Stomach (tissue), 9 donors: ENCODE data around the gene NFIX. TPM values are rescaled to one million over a fixed set of nuclear protein-coding genes. Genes with fewer than 3 reads are reported as not detected.

Source experiments
- DNase-seq, 2 donors: peaks; one replicate each; pipeline versions ENCODE4 v3.0.0 to v3.0.0-alpha.2; 2013 to 2019
- H3K27ac ChIP-seq, 5 donors: fragments of 200-600 bp in 4 of 5; sonication (generic) in 4 of 5; one replicate each; pipeline ENCODE4 v1.5.1; 2013 to 2019; ENCODE audit warnings: mild to moderate bottlenecking in 1 of 5, moderate library complexity in 1 of 5
- H3K27me3 ChIP-seq, 3 donors: fragments of 200-600 bp; sonication (generic); one replicate each; pipeline ENCODE4 v1.5.1; 2017 to 2019; ENCODE audit warnings: mixed run types in 1 of 3
- H3K36me3 ChIP-seq, 4 donors: fragments of 200-600 bp; sonication (generic); 1 replicate in 3 of 4; 2 replicates in 1 of 4; pipeline ENCODE4 v1.5.1; 2016 to 2019
- H3K4me1 ChIP-seq, 4 donors: fragments of 200-600 bp; sonication (generic); one replicate each; pipeline ENCODE4 v1.5.1; 2016 to 2019
- H3K4me3 ChIP-seq, 4 donors: fragments of 200-600 bp; sonication (generic) in 3 of 4; one replicate each; pipeline ENCODE4 v1.5.1; 2016 to 2019; ENCODE audit warnings: mild to moderate bottlenecking in 1 of 4
- H3K9me3 ChIP-seq, 4 donors: fragments of 200-600 bp; sonication (generic); one replicate each; pipeline ENCODE4 v1.5.1; 2016 to 2019
- EP300 ChIP-seq: sonication (generic); formaldehyde crosslinking; IDR thresholded peaks from one replicate; pipeline ENCODE4 v1.6.1; 2017; ENCODE audit warnings: antibody characterized with exemption
- POLR2A ChIP-seq, 4 donors: fragments of 450-650 bp; IDR thresholded peaks; one replicate each; pipeline ENCODE4 v1.6.1; 2016; ENCODE audit warnings: antibody characterized with exemption in 4 of 4, control low read depth in 2 of 4, mild to moderate bottlenecking in 1 of 4, moderate library complexity in 1 of 4
- POLR2AphosphoS5 ChIP-seq, 3 donors: sonication (generic); formaldehyde crosslinking; IDR thresholded peaks; one replicate each; pipeline ENCODE4 v1.6.1; 2016; ENCODE audit warnings: antibody characterized with exemption in 3 of 3
- WGBS, 5 donors: extraction: QIAGEN DNeasy Blood & Tissue Kit in 3 of 5; methylation state at CpG; one replicate each; pipeline versions ENCODE4 v1.1.5 to v1.1.7; 2013 to 2018; 5-methylcytosine and 5-hydroxymethylcytosine counted together
- intact Hi-C: fragments of 100-400 bp; cut with DNase I; formaldehyde crosslinking; loops from one replicate; pipeline ENCODE4 v1.15.1; 2023; ENCODE audit warnings: low total_unique reads
- polyA plus RNA-seq, 3 donors: library from polyadenylated mRNA; stranded (reverse); fragments of 200-250 nt; gene quantifications; one replicate each; pipeline ENCODE4 v1.2.3, GENCODE V29; 2013
- total RNA-seq, 5 donors: library from RNA; depleted of rRNA; stranded (reverse); fragments of >200 nt; gene quantifications; one replicate each; pipeline versions ENCODE4 v1.1.0 to v1.2.3, GENCODE V29; 2014 to 2016
- TF ChIP-seq, protein P1 (sequence below), 7 experiments: fragments of 450-650 bp in 4 of 7; fragments of 200-600 bp in 3 of 7; sonication (generic) in 3 of 7; IDR thresholded peaks; one replicate each; pipeline ENCODE4 v1.5.1; 2016 to 2019; ENCODE audit warnings: antibody characterized with exemption in 7 of 7, control low read depth in 2 of 7, mild to moderate bottlenecking in 1 of 7
- donor health status: healthy with polysubstance abuse.
- donor health status: Bipolar disorder and iron deficiency.
- donor health status: healthy.

The NFIX gene
- total and polyA plus RNA-seq, 8 donors: 11.5 to 183 (median 37.6) TPM

- peak overlapping the region in 4 of 5 donors; percentile 51 to 90 (median 74) for H3K27ac ChIP-seq
- 19 to 48% (median 44%) methylated on average over 3 to 12 of the region's 12 CpGs for WGBS, 5 donors
- no peak overlapping the region for H3K4me3 ChIP-seq
- peaks cover 0 to 6% (median 0%) of the 10 kb centered on the region in 3 donors for H3K27me3 ChIP-seq
- DNase-seq: peak; percentile 83 to 94
- peaks cover 0 to 38% (median 33%) of the 10 kb centered on the region in 4 donors for H3K36me3 ChIP-seq
- intact Hi-C loops: no loop called here
- TF ChIP-seq EP300: no peak
- TF ChIP-seq, protein P1, sequence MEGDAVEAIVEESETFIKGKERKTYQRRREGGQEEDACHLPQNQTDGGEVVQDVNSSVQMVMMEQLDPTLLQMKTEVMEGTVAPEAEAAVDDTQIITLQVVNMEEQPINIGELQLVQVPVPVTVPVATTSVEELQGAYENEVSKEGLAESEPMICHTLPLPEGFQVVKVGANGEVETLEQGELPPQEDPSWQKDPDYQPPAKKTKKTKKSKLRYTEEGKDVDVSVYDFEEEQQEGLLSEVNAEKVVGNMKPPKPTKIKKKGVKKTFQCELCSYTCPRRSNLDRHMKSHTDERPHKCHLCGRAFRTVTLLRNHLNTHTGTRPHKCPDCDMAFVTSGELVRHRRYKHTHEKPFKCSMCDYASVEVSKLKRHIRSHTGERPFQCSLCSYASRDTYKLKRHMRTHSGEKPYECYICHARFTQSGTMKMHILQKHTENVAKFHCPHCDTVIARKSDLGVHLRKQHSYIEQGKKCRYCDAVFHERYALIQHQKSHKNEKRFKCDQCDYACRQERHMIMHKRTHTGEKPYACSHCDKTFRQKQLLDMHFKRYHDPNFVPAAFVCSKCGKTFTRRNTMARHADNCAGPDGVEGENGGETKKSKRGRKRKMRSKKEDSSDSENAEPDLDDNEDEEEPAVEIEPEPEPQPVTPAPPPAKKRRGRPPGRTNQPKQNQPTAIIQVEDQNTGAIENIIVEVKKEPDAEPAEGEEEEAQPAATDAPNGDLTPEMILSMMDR (IDR thresholded peaks at IDR 0.05): peak in 6 of 7 experiments; percentile 14 to 99 (median 95)
- peak in 1 of 3 donors; percentile 53 for TF ChIP-seq POLR2AphosphoS5 (IDR thresholded peaks at IDR 0.05)
- peaks cover 60 to 89% (median 76%) of the 10 kb centered on the region in 4 donors for H3K4me1 ChIP-seq
- no peaks in the 10 kb centered on the region for H3K9me3 ChIP-seq
Measured at GRCh38 chr19:13093407-13094105, 98.3 kb downstream of the NFIX start.

- intact Hi-C loops: no loop called here
- H3K27me3 ChIP-seq: peaks cover 0 to 6% (median 0%) of the 10 kb centered on the region in 3 donors
- peaks cover 66 to 95% (median 81%) of the 10 kb centered on the region in 4 donors for H3K4me1 ChIP-seq
- H3K9me3 ChIP-seq: no peaks in the 10 kb centered on the region
- peak in 1 of 2 donors; percentile 72 for DNase-seq
- 36 to 66% (median 51%) methylated on average over 5 of the region's 5 CpGs for WGBS, 5 donors
- H3K36me3 ChIP-seq: peaks cover 0 to 33% (median 28%) of the 10 kb centered on the region in 4 donors
- TF ChIP-seq POLR2A (IDR thresholded peaks at IDR 0.05) (no peak), POLR2AphosphoS5 (IDR thresholded peaks at IDR 0.05) (no peak), EP300 (no peak)
- TF ChIP-seq, protein P1 (IDR thresholded peaks at IDR 0.05): peak in 1 of 7 experiments; percentile 58
- H3K4me3 ChIP-seq: no peak overlapping the region
- H3K27ac ChIP-seq: peak overlapping the region in 4 of 5 donors; percentile 61 to 96 (median 88)
Measured at GRCh38 chr19:13094106-13094504, 98.8 kb downstream of the NFIX start.

DNA sequence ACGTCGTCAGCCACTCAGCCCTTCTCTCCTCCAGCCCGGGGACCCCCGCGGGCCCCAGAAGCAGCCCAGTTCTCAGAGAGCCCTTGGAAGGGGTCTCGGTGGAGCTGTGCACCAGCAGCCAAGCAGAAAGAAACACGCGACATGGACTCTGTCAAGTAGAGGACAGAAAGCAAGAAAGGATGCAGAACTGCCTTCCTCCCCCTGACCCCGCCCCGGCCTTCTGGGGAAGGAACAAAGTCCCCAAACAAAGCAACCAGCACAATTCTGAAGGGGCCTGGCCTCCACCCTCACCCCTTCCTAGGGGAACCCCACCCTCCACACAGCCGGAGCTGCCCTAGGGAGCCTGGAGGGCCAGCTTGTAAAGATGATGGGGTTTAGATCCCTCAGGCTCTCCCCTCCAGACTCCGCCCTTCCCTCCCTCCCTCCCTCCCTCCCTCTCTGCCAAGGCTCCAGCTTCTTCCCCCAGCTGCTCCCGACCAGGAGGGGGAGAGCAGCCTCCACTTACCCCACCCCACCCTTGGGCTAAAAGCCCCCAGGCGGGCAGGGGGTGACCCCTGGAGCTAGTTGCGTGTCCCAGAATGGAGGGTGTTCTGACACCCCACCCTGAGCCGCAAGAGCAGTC lies 99.6 kb downstream of the NFIX start:
- Histone ChIP-seq H3K36me3 (peaks cover 0 to 25% (median 23%) of the 10 kb centered on the region in 4 donors), H3K9me3 (no peaks in the 10 kb centered on the region), H3K4me1 (peaks cover 72 to 98% (median 85%) of the 10 kb centered on the region in 4 donors), H3K27ac (peak overlapping the region in 4 of 5 donors; percentile 61 to 96 (median 88)), H3K4me3 (peak overlapping the region; percentile 2 to 46 (median 28)), H3K27me3 (peaks cover 0 to 6% (median 0%) of the 10 kb centered on the region in 3 donors)
- WGBS, 5 donors: 53 to 72% (median 66%) methylated on average over 12 to 16 of the region's 16 CpGs
- DNase-seq: peak in 1 of 2 donors; percentile 65
- intact Hi-C loops: no loop called here
- TF ChIP-seq, protein P1 (IDR thresholded peaks at IDR 0.05): no peak
- no peak for TF ChIP-seq EP300
- TF ChIP-seq POLR2A (IDR thresholded peaks at IDR 0.05): no peak

DNA sequence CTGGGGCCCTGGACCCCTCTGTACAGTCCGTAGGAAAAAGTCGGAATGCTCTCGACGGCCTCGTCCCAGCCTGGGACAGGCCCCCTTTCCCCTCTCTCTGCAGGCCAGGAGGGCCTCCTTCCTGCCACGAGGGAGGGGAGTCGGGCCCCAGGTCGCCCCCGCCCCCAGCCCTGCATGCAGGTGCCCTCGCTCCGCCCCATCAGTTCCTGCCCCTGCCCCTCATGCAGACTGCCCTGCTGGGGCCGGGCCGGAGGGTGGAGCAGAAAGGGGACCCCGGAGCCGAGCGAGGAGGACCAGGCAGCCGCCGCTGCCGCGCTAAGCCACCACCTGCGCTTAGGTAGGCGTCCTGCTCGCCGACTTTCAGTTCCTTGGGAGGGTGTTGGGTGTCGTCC lies 100.1 kb downstream of the NFIX start:
- H3K4me1 ChIP-seq: peaks cover 73 to 100% (median 86%) of the 10 kb centered on the region in 4 donors
- no peak for TF ChIP-seq EP300
- TF ChIP-seq POLR2AphosphoS5 (IDR thresholded peaks at IDR 0.05): no peak
- H3K36me3 ChIP-seq: peaks cover 0 to 21% (median 20%) of the 10 kb centered on the region in 4 donors
- peak in 1 of 2 donors; percentile 49 for DNase-seq
- H3K27ac ChIP-seq: peak overlapping the region in 4 of 5 donors; percentile 61 to 96 (median 88)
- intact Hi-C loops: no loop called here
- peak overlapping the region; percentile 2 to 46 (median 28) for H3K4me3 ChIP-seq
- WGBS, 5 donors: 70 to 86% (median 73%) methylated on average over 19 to 25 of the region's 25 CpGs
- no peaks in the 10 kb centered on the region for H3K9me3 ChIP-seq
- peaks cover 0 to 6% (median 0%) of the 10 kb centered on the region in 3 donors for H3K27me3 ChIP-seq
